SU-DHL-6 (cell line): ENCODE data around the gene LRRC10B.

ENCODE experiments used
- EZH2phosphoT487 ChIP-seq: fragments of 200-600 bp; sonication (generic), shearing (Covaris generic); conservative IDR thresholded peaks from 2 replicates; pipeline ENCODE4 v1.6.1; 2018; ENCODE audit warnings: mild to moderate bottlenecking, antibody characterized with exemption, low read length, moderate library complexity, mixed read lengths
- TF ChIP-seq, protein P1 (sequence below): fragments of 200-600 bp; sonication (generic); IDR thresholded peaks from one replicate; pipeline ENCODE4 v1.5.1; 2017; ENCODE audit warnings: antibody characterized with exemption, mild to moderate bottlenecking, low read length, moderate library complexity; ENCODE audit not compliant: insufficient read depth, poor library complexity, severe bottlenecking

DNA sequence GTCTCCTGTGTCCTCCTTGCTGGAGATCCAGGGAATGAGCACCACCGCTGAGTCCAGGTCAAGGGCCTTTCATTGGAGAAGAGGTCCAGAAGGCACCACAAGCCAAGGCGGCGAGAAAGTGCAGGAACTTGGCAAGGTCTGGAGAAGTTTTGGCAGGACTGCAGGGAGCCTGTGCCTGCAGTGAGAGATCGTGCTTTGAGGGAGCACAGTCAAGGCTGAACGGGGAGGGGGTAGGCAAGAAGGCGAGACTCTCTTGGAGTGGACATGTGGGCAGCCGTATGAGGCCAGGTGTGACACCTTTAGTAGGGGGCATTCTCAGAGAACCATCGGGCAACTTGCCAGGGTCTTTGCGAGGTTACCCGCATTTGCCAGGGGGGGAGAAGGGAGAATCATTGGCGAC lies 30.5 kb downstream of the LRRC10B start:
- TF ChIP-seq, protein P1, sequence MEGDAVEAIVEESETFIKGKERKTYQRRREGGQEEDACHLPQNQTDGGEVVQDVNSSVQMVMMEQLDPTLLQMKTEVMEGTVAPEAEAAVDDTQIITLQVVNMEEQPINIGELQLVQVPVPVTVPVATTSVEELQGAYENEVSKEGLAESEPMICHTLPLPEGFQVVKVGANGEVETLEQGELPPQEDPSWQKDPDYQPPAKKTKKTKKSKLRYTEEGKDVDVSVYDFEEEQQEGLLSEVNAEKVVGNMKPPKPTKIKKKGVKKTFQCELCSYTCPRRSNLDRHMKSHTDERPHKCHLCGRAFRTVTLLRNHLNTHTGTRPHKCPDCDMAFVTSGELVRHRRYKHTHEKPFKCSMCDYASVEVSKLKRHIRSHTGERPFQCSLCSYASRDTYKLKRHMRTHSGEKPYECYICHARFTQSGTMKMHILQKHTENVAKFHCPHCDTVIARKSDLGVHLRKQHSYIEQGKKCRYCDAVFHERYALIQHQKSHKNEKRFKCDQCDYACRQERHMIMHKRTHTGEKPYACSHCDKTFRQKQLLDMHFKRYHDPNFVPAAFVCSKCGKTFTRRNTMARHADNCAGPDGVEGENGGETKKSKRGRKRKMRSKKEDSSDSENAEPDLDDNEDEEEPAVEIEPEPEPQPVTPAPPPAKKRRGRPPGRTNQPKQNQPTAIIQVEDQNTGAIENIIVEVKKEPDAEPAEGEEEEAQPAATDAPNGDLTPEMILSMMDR: no peak
- no peak for TF ChIP-seq EZH2phosphoT487
